OCI-LY1 (cell line): ENCODE measurements around the gene POLE3.
"Not testable (repeated sequence)": the region's sequence is repeated elsewhere in the genome, so short reads cannot be mapped to it uniquely, and the experiment has no call there.

Experiments used
- H2AFZ ChIP-seq: fragments of 200-600 bp; sonication (generic), shearing (Covaris generic); 2 replicates; pipeline ENCODE4 v1.6.0; 2014; ENCODE audit warnings: antibody characterized with exemption, mild to moderate bottlenecking, low read length
- H3F3A ChIP-seq: fragments of 200-600 bp; sonication (generic), shearing (Covaris generic); 2 replicates; pipeline ENCODE4 v1.6.0; 2014; ENCODE audit warnings: mild to moderate bottlenecking, antibody characterized with exemption, low read length, moderate library complexity; ENCODE audit not compliant: insufficient read depth
- H3K27ac ChIP-seq: fragments of 200-600 bp; sonication (generic); 2 replicates; pipeline ENCODE4 v1.5.1; 2014; ENCODE audit warnings: low read length, mixed run types, mild to moderate bottlenecking, low read depth; ENCODE audit not compliant: poor library complexity, severe bottlenecking
- H3K27me3 ChIP-seq: fragments of 200-600 bp; sonication (generic); 2 replicates; pipeline ENCODE4 v1.6.0; 2014; ENCODE audit warnings: antibody characterized with exemption, mild to moderate bottlenecking, low read length, moderate library complexity; ENCODE audit not compliant: insufficient read depth
- H3K36me3 ChIP-seq: fragments of 200-600 bp; sonication (generic); 2 replicates; pipeline ENCODE4 v1.6.1; 2014; ENCODE audit warnings: mild to moderate bottlenecking, antibody characterized with exemption, low read length, moderate library complexity, mixed read lengths; ENCODE audit not compliant: insufficient read depth
- H3K4me1 ChIP-seq: fragments of 200-600 bp; sonication (generic); 2 replicates; pipeline ENCODE4 v1.5.1; 2014; ENCODE audit warnings: mild to moderate bottlenecking, low read length, moderate library complexity; ENCODE audit not compliant: insufficient read depth, severe bottlenecking
- H3K4me2 ChIP-seq: fragments of 200-600 bp; sonication (generic), shearing (Covaris generic); 2 replicates; pipeline ENCODE4 v1.6.1; 2014; ENCODE audit warnings: low read length
- H3K4me3 ChIP-seq: fragments of 200-600 bp; sonication (generic); 2 replicates; pipeline ENCODE4 v1.5.1; 2014; ENCODE audit warnings: low read length, low read depth, mild to moderate bottlenecking, mixed read lengths; ENCODE audit not compliant: poor library complexity, severe bottlenecking
- H3K79me2 ChIP-seq: fragments of 200-600 bp; shearing (Covaris generic); 2 replicates; pipeline ENCODE4 v1.6.1; 2016; ENCODE audit warnings: mixed run types, low read length, mixed read lengths; ENCODE audit not compliant: insufficient read depth
- H3K9ac ChIP-seq: fragments of 200-600 bp; sonication (generic), shearing (Covaris generic); 2 replicates; pipeline ENCODE4 v1.6.1; 2014; ENCODE audit warnings: mild to moderate bottlenecking, low read length, mixed read lengths
- H3K9me2 ChIP-seq: fragments of 200-600 bp; sonication (generic), shearing (Covaris generic); 2 replicates; pipeline ENCODE4 v1.6.1; 2014; ENCODE audit warnings: low read depth, mild to moderate bottlenecking, low read length, mixed read lengths
- H3K9me3 ChIP-seq: fragments of 200-600 bp; shearing (Covaris generic); 2 replicates; pipeline ENCODE4 v1.6.1; 2014; ENCODE audit warnings: low read length, mixed read lengths
- H4K20me1 ChIP-seq: fragments of 200-600 bp; sonication (generic), shearing (Covaris generic); 2 replicates; pipeline ENCODE4 v1.6.0; 2016; ENCODE audit warnings: mild to moderate bottlenecking, low read length; ENCODE audit not compliant: insufficient read depth
- EZH2 ChIP-seq: fragments of 200-600 bp; sonication (generic), shearing (Covaris generic); IDR thresholded peaks from 2 replicates; pipeline ENCODE4 v1.8.0; 2017; ENCODE audit warnings: borderline replicate concordance, mixed run types, mild to moderate bottlenecking, antibody characterized with exemption, low read length, moderate library complexity, mixed read lengths
- TF ChIP-seq, protein P1 (sequence below): fragments of 200-600 bp; sonication (generic), shearing (Covaris generic); IDR thresholded peaks from 2 replicates; pipeline ENCODE4 v1.5.1; 2017; ENCODE audit warnings: mild to moderate bottlenecking, antibody characterized with exemption, low read length, moderate library complexity, mixed read lengths

The POLE3 gene

GRCh38 chr9:113406873-113407511 is 3.5 kb downstream of the POLE3 start:
- H3K79me2 ChIP-seq, H3K9me2 ChIP-seq, H4K20me1 ChIP-seq, H3F3A ChIP-seq, H3K27me3 ChIP-seq, H3K4me3 ChIP-seq, H3K9me3 ChIP-seq, H2AFZ ChIP-seq: not testable (repeated sequence)
- Histone ChIP-seq H3K36me3 (peaks cover 30% of the 10 kb centered on the region), H3K4me1 (peaks cover 36% of the 10 kb centered on the region), H3K27ac (peak overlapping the region; percentile 13), H3K4me2 (peak overlapping the region; percentile 37; the same call in 1 of the 2 replicates), H3K9ac (peak overlapping the region; percentile 29; the same call in 1 of the 2 replicates)
- TF ChIP-seq, protein P1, sequence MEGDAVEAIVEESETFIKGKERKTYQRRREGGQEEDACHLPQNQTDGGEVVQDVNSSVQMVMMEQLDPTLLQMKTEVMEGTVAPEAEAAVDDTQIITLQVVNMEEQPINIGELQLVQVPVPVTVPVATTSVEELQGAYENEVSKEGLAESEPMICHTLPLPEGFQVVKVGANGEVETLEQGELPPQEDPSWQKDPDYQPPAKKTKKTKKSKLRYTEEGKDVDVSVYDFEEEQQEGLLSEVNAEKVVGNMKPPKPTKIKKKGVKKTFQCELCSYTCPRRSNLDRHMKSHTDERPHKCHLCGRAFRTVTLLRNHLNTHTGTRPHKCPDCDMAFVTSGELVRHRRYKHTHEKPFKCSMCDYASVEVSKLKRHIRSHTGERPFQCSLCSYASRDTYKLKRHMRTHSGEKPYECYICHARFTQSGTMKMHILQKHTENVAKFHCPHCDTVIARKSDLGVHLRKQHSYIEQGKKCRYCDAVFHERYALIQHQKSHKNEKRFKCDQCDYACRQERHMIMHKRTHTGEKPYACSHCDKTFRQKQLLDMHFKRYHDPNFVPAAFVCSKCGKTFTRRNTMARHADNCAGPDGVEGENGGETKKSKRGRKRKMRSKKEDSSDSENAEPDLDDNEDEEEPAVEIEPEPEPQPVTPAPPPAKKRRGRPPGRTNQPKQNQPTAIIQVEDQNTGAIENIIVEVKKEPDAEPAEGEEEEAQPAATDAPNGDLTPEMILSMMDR: peak; percentile 62

DNA sequence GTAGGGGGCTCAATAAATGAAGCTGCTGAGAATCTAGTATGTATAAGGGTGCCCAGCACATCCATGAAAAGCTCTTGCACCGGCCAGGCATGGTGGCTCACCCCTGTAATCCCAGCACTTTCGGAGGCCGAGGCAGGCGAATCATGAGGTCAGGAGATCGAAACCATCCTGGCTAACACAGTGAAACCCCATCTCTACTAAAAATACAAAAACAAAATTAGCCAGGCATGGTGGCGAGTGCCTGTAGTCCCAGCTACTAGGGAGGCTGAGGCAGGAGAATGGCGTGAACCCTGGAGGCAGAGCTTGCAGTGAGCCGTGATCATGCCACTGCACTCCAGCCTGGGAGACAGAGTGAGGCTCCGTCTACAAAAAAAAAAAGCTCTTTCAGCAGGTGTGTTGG is 4.1 kb downstream of the POLE3 start:
- H3K9me2 ChIP-seq, H3K27ac ChIP-seq, H3K4me2 ChIP-seq, H3K27me3 ChIP-seq, H3K4me3 ChIP-seq, H3K9ac ChIP-seq, H3F3A ChIP-seq, H3K9me3 ChIP-seq, H4K20me1 ChIP-seq, H2AFZ ChIP-seq, H3K79me2 ChIP-seq: not testable (repeated sequence)
- H3K4me1 ChIP-seq: peaks cover 36% of the 10 kb centered on the region
- H3K36me3 ChIP-seq: peaks cover 30% of the 10 kb centered on the region

GRCh38 chr9:113403646-113404045 is 6.8 kb downstream of the POLE3 start:
- H3K79me2 ChIP-seq: no peaks in the 10 kb centered on the region
- no peak for TF ChIP-seq EZH2
- TF ChIP-seq, protein P1: no peak
- H3F3A ChIP-seq: peaks cover 3% of the 10 kb centered on the region; the same call in 1 of the 2 replicates
- H4K20me1 ChIP-seq: no peaks in the 10 kb centered on the region
- no peaks in the 10 kb centered on the region for H3K27me3 ChIP-seq
- peaks cover 17% of the 10 kb centered on the region for H3K36me3 ChIP-seq
- peaks cover 43% of the 10 kb centered on the region for H3K4me1 ChIP-seq
- H3K9me2 ChIP-seq: no peaks in the 10 kb centered on the region
- no peak overlapping the region for H3K27ac ChIP-seq
- H3K4me2 ChIP-seq: no peak overlapping the region
- no peak overlapping the region for H2AFZ ChIP-seq
- H3K9ac ChIP-seq: no peak overlapping the region
- no peak overlapping the region for H3K4me3 ChIP-seq
- no peaks in the 10 kb centered on the region for H3K9me3 ChIP-seq
